Keratinocyte (primary cell): ENCODE measurements around the gene POLDIP2. TPM values are rescaled to one million over a fixed set of nuclear protein-coding genes. Genes with fewer than 3 reads are reported as not detected.

Experiments
- DNase-seq: peaks from one replicate; pipeline ENCODE4 v3.0.0-alpha.2; 2011; ENCODE audit warnings: low read depth, missing footprints, low spot score
- FAIRE-seq: peaks from 2 replicates; lab custom pipeline; 2011; peaks lifted over from hg19 to GRCh38; lab: Jason Lieb, UNC
- H2AFZ ChIP-seq: 2 replicates; pipeline ENCODE4 v1.6.0; 2012; ENCODE audit warnings: low read length, control low read depth, inconsistent platforms; ENCODE audit not compliant: control insufficient read depth
- H3K27ac ChIP-seq: 2 replicates; pipeline ENCODE4 v1.5.1; 2011; ENCODE audit warnings: low read length; ENCODE audit not compliant: control insufficient read depth, insufficient read depth
- H3K27me3 ChIP-seq: 3 replicates; pipeline ENCODE4 v1.6.0; 2011; ENCODE audit warnings: low read length; ENCODE audit not compliant: control insufficient read depth, insufficient read depth; ENCODE audit errors: extremely low read depth
- H3K36me3 ChIP-seq, 2 experiments: 2 replicates in 1 of 2; 3 replicates in 1 of 2; pipeline ENCODE4 v1.5.1; 2011; ENCODE audit warnings: low read length in 2 of 2, mild to moderate bottlenecking in 1 of 2; ENCODE audit not compliant: control insufficient read depth in 2 of 2, insufficient read depth in 2 of 2; ENCODE audit errors: extremely low read depth in 1 of 2
- H3K4me1 ChIP-seq: 3 replicates; pipeline ENCODE4 v1.5.1; 2011; ENCODE audit warnings: low read length; ENCODE audit not compliant: control insufficient read depth, insufficient read depth; ENCODE audit errors: extremely low read depth
- H3K4me2 ChIP-seq: 3 replicates; pipeline ENCODE4 v1.6.0; 2011; ENCODE audit warnings: low read depth, low read length; ENCODE audit not compliant: control insufficient read depth, insufficient read depth; ENCODE audit errors: extremely low read depth
- H3K4me3 ChIP-seq, 3 experiments: fragments of 200-600 bp in 1 of 3; sonication (generic) in 1 of 3; 2 replicates in 2 of 3; 3 replicates in 1 of 3; pipeline ENCODE4 v1.5.1; 2011 to 2016; ENCODE audit warnings: low read length in 3 of 3, mild to moderate bottlenecking in 3 of 3, control low read depth in 2 of 3, inconsistent platforms in 1 of 3, low read depth in 1 of 3, mixed read lengths in 1 of 3, mixed run types in 1 of 3, moderate library complexity in 1 of 3; ENCODE audit not compliant: control insufficient read depth in 2 of 3, insufficient read depth in 2 of 3; ENCODE audit errors: extremely low read depth in 1 of 3
- H3K79me2 ChIP-seq: 2 replicates; pipeline ENCODE4 v1.6.0; 2012; ENCODE audit warnings: low read length; ENCODE audit not compliant: control insufficient read depth, insufficient read depth
- H3K9ac ChIP-seq: 3 replicates; pipeline ENCODE4 v1.6.0; 2011; ENCODE audit warnings: low read length; ENCODE audit not compliant: control insufficient read depth, insufficient read depth; ENCODE audit errors: extremely low read depth
- H3K9me1 ChIP-seq: 3 replicates; pipeline ENCODE4 v1.6.0; 2011; ENCODE audit warnings: low read length; ENCODE audit not compliant: control insufficient read depth, insufficient read depth; ENCODE audit errors: extremely low read depth
- H3K9me3 ChIP-seq: 2 replicates; pipeline ENCODE4 v1.5.1; 2012; ENCODE audit warnings: low read depth, low read length; ENCODE audit not compliant: control insufficient read depth
- H4K20me1 ChIP-seq: 3 replicates; pipeline ENCODE4 v1.6.0; 2011; ENCODE audit warnings: low read length; ENCODE audit not compliant: control insufficient read depth, insufficient read depth; ENCODE audit errors: extremely low read depth
- EZH2 ChIP-seq: IDR thresholded peaks from one replicate; pipeline ENCODE4 v1.6.1; 2012; ENCODE audit warnings: inconsistent platforms, mild to moderate bottlenecking, low read length, moderate library complexity
- dilution Hi-C: fragments of 300-500 bp; cut with MboI; formaldehyde crosslinking; loops from one replicate; pipeline ENCODE4 v1.7.0; 2020; ENCODE audit warnings: low sequenced_read_pairs; ENCODE audit not compliant: extremely low pct_ligation_motif_present
- polyA plus RNA-seq, 5 experiments: library from polyadenylated mRNA; depleted of rRNA in 3 of 5; stranded (reverse) in 3 of 5; stranded (forward) in 1 of 5; unstranded in 1 of 5; fragments of >200 nt; gene quantifications; 1 replicate in 1 of 5; 2 replicates in 3 of 5; 3 replicates in 1 of 5; pipeline versions ENCODE4 v1.2.1 to v1.2.3, GENCODE V29; 2011 to 2012; ENCODE audit warnings: missing spikeins in 2 of 5, low read depth in 1 of 5, low replicate concordance in 1 of 5
- TF ChIP-seq, protein P1 (sequence below), 3 experiments: IDR thresholded peaks in 1 of 3; conservative IDR thresholded peaks in 1 of 3; optimal IDR thresholded peaks in 1 of 3; 2 replicates in 2 of 3; 3 replicates in 1 of 3; pipeline versions ENCODE3 to v1.5.1; 2011; ENCODE audit warnings: low read length in 3 of 3, mild to moderate bottlenecking in 3 of 3, moderate library complexity in 2 of 3, control low read depth in 1 of 3, inconsistent platforms in 1 of 3; ENCODE audit not compliant: insufficient read depth in 2 of 3; ENCODE audit errors: extremely low read depth in 1 of 3

Gene POLDIP2
- polyA plus RNA-seq, 1 donor (not counting 4 experiments of a cell fraction or from before 2014, with no cell fraction given) = 90.2 TPM

DNA sequence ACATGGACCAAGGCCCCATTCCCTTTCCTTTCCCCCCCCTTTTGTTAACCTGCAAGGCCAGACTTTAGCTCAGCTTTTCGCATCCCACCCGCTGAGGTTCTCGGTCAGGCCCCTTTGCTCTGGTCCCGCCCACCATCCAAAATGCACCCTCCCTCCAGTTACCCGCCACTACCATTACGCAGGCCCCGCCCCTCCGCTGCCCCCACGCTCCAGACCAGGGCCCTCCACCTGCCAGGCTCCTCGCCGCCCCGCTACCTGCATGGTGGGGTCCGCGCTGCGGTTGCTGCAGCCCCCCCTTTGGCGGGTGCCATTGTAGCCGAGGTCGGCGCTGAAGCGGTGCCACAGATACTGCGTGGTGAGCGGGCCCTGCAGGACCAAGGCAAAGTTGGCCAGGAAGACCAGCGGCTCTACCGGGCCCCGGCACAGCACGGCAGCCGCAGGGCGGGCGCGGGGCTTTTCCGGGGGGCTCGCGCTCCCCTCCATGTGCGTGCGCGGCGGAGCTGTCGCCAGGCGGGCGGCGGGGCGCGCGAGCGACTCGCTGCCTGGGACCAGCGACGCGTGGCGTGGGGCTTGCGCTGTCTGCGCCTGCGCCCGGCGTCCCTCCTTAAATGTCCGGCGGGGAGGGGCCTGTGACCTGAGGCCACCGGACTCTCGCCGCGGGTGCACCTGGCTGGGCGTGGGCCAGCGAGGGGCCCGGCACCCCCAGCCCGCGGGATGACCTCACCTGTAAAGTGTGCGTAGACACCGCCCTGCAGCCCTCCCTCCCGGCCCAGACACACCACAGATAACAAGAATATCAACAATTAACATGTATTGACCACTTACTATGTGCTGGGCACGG is 48.5 kb upstream of the POLDIP2 start, which contains the start of gene SLC46A1:
Gene SLC46A1 (minus strand): TSS at position 581 of the 841 bp plus-strand sequence. CDS start 98 bp downstream, at position 483.
- no peaks in the 10 kb centered on the region for H3K9me3 ChIP-seq
- H3K9ac ChIP-seq = peak within 1 kb of the TSS; percentile 49
- no peaks in the 10 kb centered on the region for H3K79me2 ChIP-seq
- no peaks in the 10 kb centered on the region for H3K9me1 ChIP-seq
- peak within 1 kb of the TSS; percentile 36 to 50 (median 39) for H3K4me3 ChIP-seq
- H3K27me3 ChIP-seq = no peaks in the 10 kb centered on the region
- H2AFZ ChIP-seq = peak within 1 kb of the TSS; percentile 60
- H3K36me3 ChIP-seq = no peaks in the 10 kb centered on the region
- dilution Hi-C loops = no loop called here
- DNase-seq (no peak), FAIRE-seq (no peak)
- no peak for TF ChIP-seq EZH2
- TF ChIP-seq, protein P1, sequence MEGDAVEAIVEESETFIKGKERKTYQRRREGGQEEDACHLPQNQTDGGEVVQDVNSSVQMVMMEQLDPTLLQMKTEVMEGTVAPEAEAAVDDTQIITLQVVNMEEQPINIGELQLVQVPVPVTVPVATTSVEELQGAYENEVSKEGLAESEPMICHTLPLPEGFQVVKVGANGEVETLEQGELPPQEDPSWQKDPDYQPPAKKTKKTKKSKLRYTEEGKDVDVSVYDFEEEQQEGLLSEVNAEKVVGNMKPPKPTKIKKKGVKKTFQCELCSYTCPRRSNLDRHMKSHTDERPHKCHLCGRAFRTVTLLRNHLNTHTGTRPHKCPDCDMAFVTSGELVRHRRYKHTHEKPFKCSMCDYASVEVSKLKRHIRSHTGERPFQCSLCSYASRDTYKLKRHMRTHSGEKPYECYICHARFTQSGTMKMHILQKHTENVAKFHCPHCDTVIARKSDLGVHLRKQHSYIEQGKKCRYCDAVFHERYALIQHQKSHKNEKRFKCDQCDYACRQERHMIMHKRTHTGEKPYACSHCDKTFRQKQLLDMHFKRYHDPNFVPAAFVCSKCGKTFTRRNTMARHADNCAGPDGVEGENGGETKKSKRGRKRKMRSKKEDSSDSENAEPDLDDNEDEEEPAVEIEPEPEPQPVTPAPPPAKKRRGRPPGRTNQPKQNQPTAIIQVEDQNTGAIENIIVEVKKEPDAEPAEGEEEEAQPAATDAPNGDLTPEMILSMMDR (optimal IDR thresholded peaks at IDR 0.05 in 1 of 3, IDR thresholded peaks at IDR 0.05 in 1 of 3, conservative IDR thresholded peaks at IDR 0.05 in 1 of 3; ENCODE audit: extremely low read depth in 1 of 3, insufficient read depth in 2 of 3, low read length in 3 of 3) = no peak
- peaks cover 36% of the 10 kb centered on the region for H3K4me1 ChIP-seq
- peak within 1 kb of the TSS; percentile 67 for H3K4me2 ChIP-seq
- H4K20me1 ChIP-seq = no peaks in the 10 kb centered on the region
- H3K27ac ChIP-seq = no peak within 1 kb of the TSS

DNA sequence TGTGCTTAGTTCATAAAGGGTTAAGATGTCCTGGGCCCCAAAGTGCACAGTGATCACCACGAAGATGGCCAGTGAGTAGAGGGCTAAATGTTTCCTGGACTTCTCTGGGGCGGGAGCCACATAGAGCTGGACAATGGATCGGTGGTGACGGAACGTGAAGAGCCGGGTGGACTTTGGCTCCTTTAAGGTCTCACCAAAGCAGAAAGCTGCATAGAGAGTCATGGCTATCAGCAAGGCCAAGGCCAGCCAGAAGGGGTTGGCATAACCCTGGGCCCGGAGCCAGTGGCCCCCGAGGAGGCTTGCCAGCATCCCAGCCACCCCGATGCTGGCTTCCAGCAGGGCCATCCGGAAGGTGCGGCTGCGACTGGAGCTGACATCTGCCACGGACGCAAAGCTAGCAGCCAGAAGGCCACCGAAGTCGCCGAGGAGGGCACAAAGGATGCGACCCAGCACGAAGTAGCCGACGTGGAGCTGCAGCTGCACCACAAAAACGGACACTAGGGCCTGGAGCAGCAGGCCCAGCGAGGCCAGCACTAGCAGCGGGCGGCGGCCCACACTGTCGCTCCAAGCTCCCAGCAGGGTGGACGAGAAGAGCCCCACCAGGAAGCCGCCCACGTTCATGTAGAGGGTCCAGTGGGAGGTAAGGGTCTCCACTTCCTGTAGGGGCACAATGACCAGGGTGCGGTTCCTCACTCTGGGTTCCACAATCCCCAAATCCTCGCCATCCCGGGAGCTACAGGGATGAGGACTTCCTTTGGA is 47.7 kb upstream of the POLDIP2 start:
- dilution Hi-C loops = no loop called here
- peaks cover 36% of the 10 kb centered on the region for H3K4me1 ChIP-seq

More for the DNA sequence above, 47.7 kb upstream of the POLDIP2 start:
- no peak overlapping the region for H2AFZ ChIP-seq
- H3K79me2 ChIP-seq = no peaks in the 10 kb centered on the region
- no peaks in the 10 kb centered on the region for H3K36me3 ChIP-seq
- DNase-seq (no peak), FAIRE-seq (no peak)
- peak overlapping the region; percentile 67 for H3K4me2 ChIP-seq
- TF ChIP-seq, protein P1 (optimal IDR thresholded peaks at IDR 0.05 in 1 of 3, IDR thresholded peaks at IDR 0.05 in 1 of 3, conservative IDR thresholded peaks at IDR 0.05 in 1 of 3; ENCODE audit: extremely low read depth in 1 of 3, insufficient read depth in 2 of 3, low read length in 3 of 3) = no peak
- no peak for TF ChIP-seq EZH2
- no peaks in the 10 kb centered on the region for H3K9me1 ChIP-seq
- H3K9me3 ChIP-seq = no peaks in the 10 kb centered on the region
- no peak overlapping the region for H3K27ac ChIP-seq
- no peak overlapping the region for H3K4me3 ChIP-seq
- no peaks in the 10 kb centered on the region for H4K20me1 ChIP-seq
- H3K27me3 ChIP-seq = no peaks in the 10 kb centered on the region
- no peak overlapping the region for H3K9ac ChIP-seq
